H1 (cell line): ENCODE results near the gene TMEM72. TPM values are rescaled to one million over a fixed set of nuclear protein-coding genes. Genes with fewer than 3 reads are reported as not detected.

Source experiments
- GABPA ChIP-seq: IDR thresholded peaks from 2 replicates; pipeline ENCODE4 v1.6.1; 2011; ENCODE audit warnings: mild to moderate bottlenecking, low read length, moderate library complexity, borderline replicate concordance; ENCODE audit not compliant: insufficient read depth
- KDM5A ChIP-seq: fragments of 200-600 bp; IDR thresholded peaks from 2 replicates; pipeline ENCODE4 v1.7.1; 2012; ENCODE audit warnings: mild to moderate bottlenecking, low read length, inconsistent platforms, mixed read lengths
- SIRT6 ChIP-seq: IDR thresholded peaks from one replicate; pipeline ENCODE4 v1.7.1; 2012; ENCODE audit warnings: low read length, inconsistent platforms
- SUZ12 ChIP-seq: fragments of 200-600 bp; sonication (generic); IDR thresholded peaks from 2 replicates; pipeline ENCODE4 v1.6.1; 2012; ENCODE audit warnings: mild to moderate bottlenecking, inconsistent platforms, low read length, moderate library complexity, mixed read lengths
- polyA plus RNA-seq, 7 experiments: library from polyadenylated mRNA; depleted of rRNA in 3 of 7; stranded (reverse) in 5 of 7; unstranded in 2 of 7; fragments of >200 nt in 5 of 7; fragments of 200-250 nt in 2 of 7; gene quantifications; 1 replicate in 5 of 7; 2 replicates in 1 of 7; 4 replicates in 1 of 7; pipeline versions ENCODE4 v1.2.1 to v1.2.3, GENCODE V29; 2011 to 2013; ENCODE audit warnings: missing spikeins in 2 of 7, mixed read lengths in 2 of 7
- total RNA-seq: library from RNA; stranded (reverse); fragmentation: NEBNext Ultra II Directional; extraction: Animal tissue kit (Norgen Biotek cat#: 25700); gene quantifications from 2 replicates; pipeline ENCODE4 v1.2.1, GENCODE V29; 2021

The TMEM72 gene
- total and polyA plus RNA-seq, 2 of the 8 experiments (the other 6 are each of a cell fraction or from before 2014, with no cell fraction given): not detected

- TF ChIP-seq SIRT6 (no peak), KDM5A (no peak), GABPA (no peak), SUZ12 (no peak)
- TF ChIP-seq, all 59 proteins: peak for 0
Observed at GRCh38 chr10:44986179-44986578, 75.0 kb downstream of the TMEM72 start (continued).

Other genes with a start within 250 kb of the TMEM72 start
- gene RASSF4, start 48.5 kb downstream of the TMEM72 start, total RNA-seq: 12.3 and 14.5 TPM in 2 replicates
- gene RASSF4, start 48.5 kb downstream of the TMEM72 start, polyA plus RNA-seq (2011; rRNA removed): 14.3 and 16.1 TPM in 2 replicates
- 0.67 and 0.80 TPM in 2 replicates for gene DEPP1, start 67.5 kb downstream of the TMEM72 start, total RNA-seq
- gene DEPP1, start 67.5 kb downstream of the TMEM72 start, polyA plus RNA-seq (2011; rRNA removed): 4.5 and 5.3 TPM in 2 replicates
- 42.5 and 45.2 TPM in 2 replicates for gene ZNF22, start 89.6 kb downstream of the TMEM72 start, total RNA-seq
- 9.6 and 18.2 TPM in 2 replicates for gene ZNF22, start 89.6 kb downstream of the TMEM72 start, polyA plus RNA-seq (2011; rRNA removed)